ENCODE data around the gene PDZRN3.

The PDZRN3 gene

GRCh38 chr3:73342077-73342476 lies 282.7 kb downstream of the PDZRN3 start:
- no peak for DNase-seq (ENCODE audit: low read depth, low spot score)

GRCh38 chr3:73341272-73341935 lies 283.3 kb downstream of the PDZRN3 start:
- DNase-seq (ENCODE audit: low read depth, low spot score): no peak

GRCh38 chr3:73332558-73332957 lies 292.2 kb downstream of the PDZRN3 start:
- DNase-seq (ENCODE audit: low read depth, low spot score): no peak

All from brain pericyte (primary cell).